HG03442 (cell line): ENCODE measurements around the gene MYOM1.

Source experiments
- ATAC-seq: cut with Tn5 transposase; IDR thresholded peaks from one replicate; pipeline ENCODE4 v1.9.1; 2021; ENCODE audit warnings: mild to moderate bottlenecking, moderate library complexity; ENCODE audit not compliant: unreplicated experiment

MYOM1 gene

GRCh38 chr18:3153107-3153704 is 66.6 kb downstream of the MYOM1 start:
- ATAC-seq = peak; percentile 85

GRCh38 chr18:3152294-3152693 is 67.5 kb downstream of the MYOM1 start:
- no peak for ATAC-seq

DNA sequence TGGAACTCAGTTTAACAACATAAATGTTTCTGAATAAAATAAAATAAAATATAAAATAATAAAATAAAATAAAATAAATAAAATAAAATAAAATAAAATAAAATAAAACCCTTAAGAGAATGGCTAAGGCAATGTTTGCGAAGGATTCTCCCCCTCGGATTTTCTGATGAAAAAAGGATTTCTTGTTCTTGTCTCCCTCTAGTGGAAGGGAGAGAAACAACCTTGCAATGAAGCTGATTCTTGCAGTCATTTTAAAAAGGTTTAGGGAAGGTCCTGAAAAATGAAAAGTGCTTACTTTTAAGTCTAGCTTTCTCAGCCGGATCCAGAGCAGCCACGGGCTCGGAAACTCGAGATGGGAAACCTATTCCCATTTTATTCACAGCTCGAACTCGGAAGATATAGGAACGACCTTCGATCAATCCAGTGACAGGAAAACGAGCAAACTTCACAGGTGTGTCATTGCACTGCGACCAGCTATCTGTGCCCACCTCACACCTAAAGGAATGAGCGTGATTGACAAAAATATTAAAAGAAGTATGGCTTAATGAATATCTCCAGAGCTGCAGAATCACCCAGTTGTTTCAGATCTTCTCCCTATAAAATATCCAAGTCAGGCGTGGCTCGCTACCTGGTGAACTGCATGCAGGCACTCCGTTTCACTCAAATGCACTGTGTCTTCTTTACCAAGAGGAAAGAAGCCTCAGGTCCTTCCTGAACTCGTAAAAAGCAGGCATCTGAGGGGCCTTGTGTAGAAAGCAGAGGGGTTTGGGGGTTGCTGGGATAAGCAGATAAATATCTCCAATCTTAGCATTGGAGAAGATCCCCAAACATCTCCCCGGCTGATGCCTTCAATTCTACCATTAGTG is 68.1 kb downstream of the MYOM1 start:
- ATAC-seq = no peak

- ATAC-seq = no peak
These were observed 69.1 kb downstream of the MYOM1 start for GRCh38 chr18:3150688-3151087.

DNA sequence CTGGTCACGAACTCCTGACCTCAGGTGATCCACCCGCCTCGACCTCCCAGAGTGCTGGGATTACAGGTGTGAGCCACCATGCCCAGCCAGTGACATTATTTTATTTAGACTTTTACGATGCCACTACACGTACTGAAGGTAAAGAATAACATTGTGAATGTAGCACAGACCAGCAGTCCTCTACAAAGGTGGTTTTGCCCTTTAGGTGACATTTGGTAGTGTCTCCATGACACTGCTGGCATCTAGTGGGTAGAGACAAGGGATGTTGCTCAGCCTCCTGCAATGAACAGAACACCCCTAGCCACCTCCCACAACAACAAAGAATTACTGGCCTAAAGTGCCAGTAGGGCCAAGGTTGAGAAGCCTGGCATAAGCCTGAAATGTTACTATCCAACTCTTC is 69.5 kb downstream of the MYOM1 start:
- ATAC-seq = no peak

DNA sequence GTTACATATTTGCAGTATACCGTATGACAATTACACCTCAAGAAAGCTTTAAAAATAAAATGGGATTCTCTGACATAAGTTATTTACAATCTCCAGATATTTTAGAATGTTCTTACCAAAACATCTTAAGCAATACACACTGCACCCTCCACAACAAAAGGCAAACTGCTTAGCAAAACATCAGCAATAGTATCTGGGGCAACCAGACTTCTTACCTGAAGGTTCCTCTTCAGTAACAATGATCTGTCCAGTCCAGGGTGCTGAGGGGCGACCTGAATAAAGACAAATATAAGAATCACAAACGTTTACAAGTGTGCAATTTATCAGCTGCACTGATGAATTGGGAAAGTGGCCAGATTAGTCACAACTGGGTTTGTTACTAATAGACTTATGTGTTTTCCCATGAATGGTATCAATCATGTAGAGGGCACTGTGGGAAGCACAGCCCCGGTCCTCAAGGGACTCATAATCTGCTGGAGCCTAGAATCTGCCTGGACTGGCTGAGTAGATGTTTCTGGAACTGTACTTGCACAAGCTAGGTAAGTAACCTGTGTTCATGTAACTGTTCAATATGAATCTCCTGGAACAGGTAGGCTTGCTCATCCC is 70.7 kb downstream of the MYOM1 start:
- no peak for ATAC-seq

DNA sequence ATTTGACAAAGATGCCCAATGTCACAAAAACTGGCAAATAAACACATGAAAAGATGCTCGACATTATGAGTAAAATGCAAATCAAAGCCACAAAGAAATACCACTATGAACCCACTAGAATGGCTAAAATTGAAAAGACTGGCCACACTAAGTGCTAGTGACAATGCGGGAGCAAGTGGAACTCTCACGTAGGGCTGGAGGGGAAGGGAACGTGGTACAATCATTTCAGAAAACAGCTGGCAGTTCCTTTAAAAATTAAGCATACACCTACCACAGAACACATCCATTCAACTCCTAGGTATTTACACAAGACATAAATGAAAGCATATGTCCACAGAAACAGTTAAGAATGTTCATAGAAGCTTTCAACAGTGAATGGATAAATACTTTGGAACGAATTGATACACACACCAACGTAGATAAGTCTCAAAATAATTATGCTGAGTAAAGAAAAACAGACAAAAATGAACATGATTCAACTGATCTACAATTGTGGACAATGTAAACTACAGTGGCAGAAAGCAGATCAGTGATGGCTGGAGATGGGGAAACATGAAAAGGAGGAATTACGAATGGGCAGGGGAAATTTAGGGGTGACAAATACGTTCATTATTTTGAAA is 71.7 kb downstream of the MYOM1 start:
- ATAC-seq = no peak

DNA sequence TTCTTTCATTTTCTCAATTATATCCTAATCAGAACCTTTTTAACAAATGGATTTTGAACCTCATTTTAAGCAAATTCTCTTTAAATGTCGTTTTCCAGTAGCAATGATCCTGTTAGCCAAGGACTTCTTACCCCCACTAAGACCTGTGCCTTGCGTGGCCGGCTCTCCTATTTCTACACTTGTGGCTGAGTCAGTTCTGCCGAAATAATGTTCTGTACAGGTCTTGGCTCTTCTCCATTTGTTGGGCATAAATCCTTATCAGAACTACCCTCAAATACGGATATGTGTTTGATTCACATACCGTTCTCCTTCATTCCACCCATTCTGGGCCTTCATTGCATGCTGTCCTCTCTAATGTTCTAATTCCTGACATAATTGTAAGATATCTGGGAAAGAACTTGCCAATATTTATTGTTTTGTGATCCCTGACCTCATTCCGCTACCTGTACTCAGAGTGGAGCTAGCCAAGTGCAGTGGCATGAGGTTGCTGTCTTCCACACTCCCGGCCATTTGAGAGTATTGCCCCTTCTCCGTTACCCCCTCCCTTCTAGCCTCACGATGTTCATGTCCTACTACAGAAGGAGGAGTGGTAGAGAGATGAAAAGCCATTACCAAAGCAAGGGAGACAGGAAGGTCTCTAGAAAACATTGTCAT is 78.7 kb downstream of the MYOM1 start:
- ATAC-seq = no peak

DNA sequence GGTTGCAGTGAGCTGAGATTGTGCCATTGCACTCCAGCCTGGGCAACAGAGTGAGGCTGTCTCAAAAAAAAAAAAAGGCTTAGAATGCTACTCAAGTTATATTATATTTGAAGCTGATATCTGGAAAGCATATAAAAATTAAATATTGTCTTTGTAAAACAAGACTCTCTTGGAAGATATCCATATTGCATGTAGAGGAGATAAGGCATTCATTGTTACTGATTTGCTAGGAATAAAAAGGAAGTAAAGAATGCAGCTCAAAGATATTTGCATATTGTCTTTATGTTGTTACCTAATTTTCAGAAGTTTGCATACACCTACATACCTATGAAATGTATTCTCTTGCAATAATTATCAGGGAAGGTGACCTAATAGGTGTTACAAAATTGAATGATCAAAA is 79.4 kb downstream of the MYOM1 start:
- ATAC-seq = no peak

- ATAC-seq = no peak
These were observed 80.4 kb downstream of the MYOM1 start for GRCh38 chr18:3139406-3139805.

- ATAC-seq = no peak
These were observed 81.3 kb downstream of the MYOM1 start for GRCh38 chr18:3138274-3138975.

DNA sequence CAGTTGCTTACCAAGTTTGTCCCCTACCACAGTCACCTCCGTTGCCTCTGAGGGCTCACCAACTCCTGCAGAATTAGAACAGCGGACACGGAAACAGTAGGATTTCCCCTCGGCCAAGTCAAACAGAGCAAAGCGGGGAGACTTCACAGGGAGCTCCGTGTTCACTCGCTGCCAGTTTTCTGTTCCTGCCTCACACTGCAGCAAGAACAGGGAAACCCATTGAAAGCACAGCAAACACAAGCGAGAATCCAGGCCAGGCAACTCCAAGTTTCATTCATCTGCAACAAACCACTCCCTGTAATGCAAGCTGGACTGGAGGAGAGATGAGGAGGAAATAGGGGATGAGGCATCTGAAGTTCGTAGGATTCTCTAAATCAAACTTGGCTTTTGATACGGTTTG is 84.2 kb downstream of the MYOM1 start:
- no peak for ATAC-seq

DNA sequence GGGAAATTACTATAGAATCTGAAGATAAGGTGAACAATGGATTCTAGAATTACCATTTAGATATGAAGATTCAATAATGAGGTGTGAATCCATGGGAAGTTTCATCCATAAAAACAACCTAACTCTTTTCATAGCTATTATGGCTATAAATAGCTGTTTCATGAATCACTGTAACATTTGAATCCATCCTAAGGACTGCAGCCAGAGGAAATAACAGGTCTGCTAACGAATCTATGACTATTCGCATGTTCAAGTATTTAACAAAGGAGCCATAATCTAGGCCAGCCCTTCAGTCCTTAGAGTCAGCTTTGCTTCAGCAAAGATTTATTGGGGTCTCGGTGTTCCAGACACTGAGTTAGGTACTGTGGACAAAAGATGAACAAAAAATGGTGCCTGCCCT is 87.1 kb downstream of the MYOM1 start:
- no peak for ATAC-seq

- ATAC-seq = no peak
These were observed 89.4 kb downstream of the MYOM1 start for GRCh38 chr18:3130344-3130743.

DNA sequence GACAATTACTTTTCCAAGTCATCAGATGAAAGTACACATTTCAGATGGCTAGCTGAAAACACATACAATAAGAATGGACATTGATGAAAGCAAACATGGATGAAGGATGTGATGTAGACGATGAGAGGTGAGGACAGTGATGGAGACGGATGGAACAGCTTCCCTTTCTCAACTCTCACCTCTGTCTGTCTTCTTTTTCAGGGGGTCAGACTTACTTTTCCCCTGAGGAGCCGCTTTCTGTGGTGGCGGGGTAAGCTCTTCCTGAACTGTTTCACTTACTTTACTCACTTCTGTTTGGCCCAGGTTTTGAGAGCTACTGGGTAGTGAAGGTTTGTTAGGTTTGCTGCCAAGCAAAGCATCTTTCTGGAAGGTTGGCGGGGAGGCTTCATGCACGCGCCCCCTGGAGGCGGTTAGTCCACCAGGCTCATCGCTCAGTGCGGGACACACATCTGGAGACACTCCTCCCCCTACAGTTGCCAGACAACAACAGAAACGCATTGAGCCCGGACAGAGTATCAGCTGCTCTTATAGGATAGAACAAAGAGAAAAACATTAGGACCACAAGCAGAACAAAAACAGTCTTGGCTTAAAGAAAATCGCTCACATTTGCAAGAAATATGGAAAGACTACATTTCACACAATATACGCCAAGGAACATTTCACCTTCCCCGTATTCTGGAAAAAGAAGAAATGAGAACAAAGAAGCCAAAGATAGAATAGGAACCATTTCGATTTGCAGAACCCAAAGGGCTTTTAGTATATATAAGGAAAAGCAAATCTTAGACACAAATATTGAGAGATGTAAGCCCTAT is 90.5 kb downstream of the MYOM1 start:
- ATAC-seq = peak; percentile 90

- ATAC-seq = no peak
These were observed 93.2 kb downstream of the MYOM1 start for GRCh38 chr18:3126457-3127097.

DNA sequence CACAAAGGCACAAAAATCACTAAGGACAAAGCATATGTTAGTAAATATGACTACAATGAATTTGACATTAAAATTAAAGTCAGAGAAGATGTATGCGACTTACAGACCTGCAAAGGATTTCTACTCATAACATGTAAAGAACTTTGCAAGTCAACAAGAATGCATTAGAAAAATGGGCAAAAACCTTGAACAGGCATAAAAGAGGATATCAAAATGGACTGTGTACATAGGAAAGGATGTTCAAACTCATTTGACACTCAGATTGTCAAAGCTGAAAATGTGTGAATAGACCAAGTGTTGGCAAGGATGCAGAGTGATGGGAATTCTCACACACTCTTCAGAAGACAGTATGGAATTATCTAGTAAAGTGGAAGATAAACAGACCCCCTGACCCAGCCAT is 94.9 kb downstream of the MYOM1 start:
- no peak for ATAC-seq

DNA sequence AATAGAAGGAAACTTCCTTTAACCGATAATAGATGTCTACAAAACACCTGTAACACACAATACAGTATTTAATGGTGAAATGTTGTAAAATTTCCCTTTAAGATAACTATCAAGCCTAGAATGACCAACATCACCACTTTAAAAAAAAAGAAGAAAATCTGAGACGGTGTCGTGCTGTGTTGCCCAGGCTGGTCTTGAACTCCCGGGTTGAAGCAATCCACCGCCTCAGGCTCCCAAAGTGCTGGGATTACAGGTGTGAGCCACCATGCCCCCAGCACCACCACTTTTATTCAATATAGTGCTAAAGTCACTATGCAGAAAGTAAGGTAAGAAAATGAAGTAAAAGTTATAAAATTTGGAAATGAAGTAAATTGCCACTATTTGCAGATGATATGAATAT is 96.9 kb downstream of the MYOM1 start:
- ATAC-seq = no peak

GRCh38 chr18:3121259-3121658 is 98.5 kb downstream of the MYOM1 start:
- ATAC-seq = no peak
